ENCODE data around the gene DVL3. TPM values are rescaled to one million over a fixed set of nuclear protein-coding genes. Genes with fewer than 3 reads are reported as not detected.

The DVL3 gene
- total and polyA plus RNA-seq, 10 donors, result 12.3 to 67.3 (median 47.9) TPM

GRCh38 chr3:184142199-184142598, 13.0 kb upstream of the DVL3 start:
- peak; percentile 12 for DNase-seq
- H3K27me3 ChIP-seq (replicated peaks in 1 of 7), result no peaks in the 10 kb centered on the region
- no peaks in the 10 kb centered on the region for H3K9me3 ChIP-seq
- 91 to 97% (median 93%) methylated on average over 7 of the region's 7 CpGs for WGBS, 5 donors
- H3K36me3 ChIP-seq, result peaks cover 8 to 100% (median 84%) of the 10 kb centered on the region in 6 donors
- TF ChIP-seq CTCF (IDR thresholded peaks at IDR 0.05 in 8 of 11, conservative IDR thresholded peaks at IDR 0.05 in 3 of 11) (no peak), POLR2AphosphoS5 (IDR thresholded peaks at IDR 0.05) (no peak), POLR2A (IDR thresholded peaks at IDR 0.05) (no peak)
- intact Hi-C loops (cut with DNase I; ENCODE audit: low total_unique reads), result no loop called here
- peaks cover under 1 to 22% (median 21%) of the 10 kb centered on the region in 6 donors for H3K4me1 ChIP-seq
- H3K4me3 ChIP-seq, result no peak overlapping the region
- peak overlapping the region in 1 of 8 donors; percentile 26 for H3K27ac ChIP-seq

- no peaks in the 10 kb centered on the region for H3K27me3 ChIP-seq (replicated peaks in 1 of 7)
- DNase-seq, result peak; percentile 42
- H3K9me3 ChIP-seq, result no peaks in the 10 kb centered on the region
- peaks cover 0 to 15% (median 12%) of the 10 kb centered on the region in 6 donors for H3K4me1 ChIP-seq
- intact Hi-C loops (cut with DNase I; ENCODE audit: low total_unique reads), result no loop called here
- TF ChIP-seq CTCF (IDR thresholded peaks at IDR 0.05 in 8 of 11, conservative IDR thresholded peaks at IDR 0.05 in 3 of 11) (no peak), POLR2A (IDR thresholded peaks at IDR 0.05) (no peak), POLR2AphosphoS5 (IDR thresholded peaks at IDR 0.05) (no peak)
- no peak overlapping the region for H3K27ac ChIP-seq
- WGBS, 5 donors, result 65 to 89% (median 81%) methylated on average over 3 of the region's 3 CpGs
- H3K36me3 ChIP-seq, result peaks cover 8 to 88% (median 77%) of the 10 kb centered on the region in 6 donors
- H3K4me3 ChIP-seq, result no peak overlapping the region
Observed at GRCh38 chr3:184143327-184143726, 11.8 kb upstream of the DVL3 start.

GRCh38 chr3:184144505-184144904, 10.7 kb upstream of the DVL3 start:
- intact Hi-C loops (cut with DNase I; ENCODE audit: low total_unique reads), result no loop called here
- peak; percentile 36 for DNase-seq
- Histone ChIP-seq H3K36me3 (peaks cover 8 to 77% (median 69%) of the 10 kb centered on the region in 6 donors), H3K4me1 (peaks cover 0 to 15% (median 12%) of the 10 kb centered on the region in 6 donors), H3K27ac (peak overlapping the region in 1 of 8 donors; percentile 21), H3K27me3 (replicated peaks in 1 of 7) (no peaks in the 10 kb centered on the region), H3K4me3 (no peak overlapping the region), H3K9me3 (no peaks in the 10 kb centered on the region)
- WGBS, 5 donors, result 77 to 96% (median 91%) methylated on average over 5 of the region's 5 CpGs
- TF ChIP-seq POLR2AphosphoS5 (IDR thresholded peaks at IDR 0.05), result no peak
- TF ChIP-seq CTCF (IDR thresholded peaks at IDR 0.05 in 8 of 11, conservative IDR thresholded peaks at IDR 0.05 in 3 of 11), result no peak
- no peak for TF ChIP-seq POLR2A (IDR thresholded peaks at IDR 0.05)

GRCh38 chr3:184145111-184145524, 10.1 kb upstream of the DVL3 start:
- Histone ChIP-seq H3K9me3 (no peaks in the 10 kb centered on the region), H3K27ac (peak overlapping the region in 1 of 8 donors; percentile 21), H3K36me3 (peaks cover 8 to 71% (median 63%) of the 10 kb centered on the region in 6 donors), H3K27me3 (replicated peaks in 1 of 7) (no peaks in the 10 kb centered on the region), H3K4me1 (peaks cover 0 to 15% (median 12%) of the 10 kb centered on the region in 6 donors), H3K4me3 (no peak overlapping the region)
- intact Hi-C loops (cut with DNase I; ENCODE audit: low total_unique reads), result no loop called here
- DNase-seq, result peak; percentile 68
- TF ChIP-seq CTCF (IDR thresholded peaks at IDR 0.05 in 8 of 11, conservative IDR thresholded peaks at IDR 0.05 in 3 of 11) (peak in 8 of 11 experiments; percentile 20 to 60 (median 45)), POLR2AphosphoS5 (IDR thresholded peaks at IDR 0.05) (peak in 1 of 3 donors; percentile 38), POLR2A (IDR thresholded peaks at IDR 0.05) (no peak)
- 43 to 61% (median 58%) methylated on average over 4 of the region's 4 CpGs for WGBS, 5 donors

Data from spleen (tissue), 11 donors.